Choroid plexus epithelial cell (primary cell): ENCODE results near the gene GRIK1.

Source experiments
- DNase-seq: peaks from one replicate; pipeline ENCODE4 v3.0.0-alpha.2; 2010; ENCODE audit warnings: low read depth
- H3K4me3 ChIP-seq: 2 replicates; pipeline ENCODE4 v1.5.1; 2011; ENCODE audit warnings: low read depth, mild to moderate bottlenecking, control low read depth, low read length, moderate library complexity
- TF ChIP-seq, protein P1 (sequence below): conservative IDR thresholded peaks from 2 replicates; pipeline ENCODE4 v1.5.1; 2011; ENCODE audit warnings: low read depth, mild to moderate bottlenecking, control low read depth, inconsistent platforms, low read length, moderate library complexity

GRIK1 gene

DNA sequence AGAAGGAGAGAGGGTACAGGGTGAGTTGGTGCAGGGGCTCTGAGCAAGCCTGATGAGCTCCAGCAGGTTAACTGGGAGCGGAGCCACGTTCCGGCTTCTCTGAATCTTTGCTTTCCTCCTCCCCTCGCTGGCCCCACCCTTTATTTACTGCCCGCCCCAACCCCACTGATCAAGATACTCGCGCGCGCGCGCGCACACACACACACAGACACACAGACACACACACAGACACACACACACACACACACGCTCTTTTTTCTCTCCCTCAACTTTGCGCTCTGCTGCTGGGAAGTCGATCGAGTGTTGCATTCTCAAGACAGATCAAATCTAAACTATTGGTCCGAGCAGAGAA, at the start of gene GRIK1:
TSS of gene GRIK1 (minus strand) at position 73 of the 352 bp plus-strand sequence.
- H3K4me3 ChIP-seq = peak within 1 kb of the TSS; percentile 45
- DNase-seq = peak; percentile 10
- TF ChIP-seq, protein P1, sequence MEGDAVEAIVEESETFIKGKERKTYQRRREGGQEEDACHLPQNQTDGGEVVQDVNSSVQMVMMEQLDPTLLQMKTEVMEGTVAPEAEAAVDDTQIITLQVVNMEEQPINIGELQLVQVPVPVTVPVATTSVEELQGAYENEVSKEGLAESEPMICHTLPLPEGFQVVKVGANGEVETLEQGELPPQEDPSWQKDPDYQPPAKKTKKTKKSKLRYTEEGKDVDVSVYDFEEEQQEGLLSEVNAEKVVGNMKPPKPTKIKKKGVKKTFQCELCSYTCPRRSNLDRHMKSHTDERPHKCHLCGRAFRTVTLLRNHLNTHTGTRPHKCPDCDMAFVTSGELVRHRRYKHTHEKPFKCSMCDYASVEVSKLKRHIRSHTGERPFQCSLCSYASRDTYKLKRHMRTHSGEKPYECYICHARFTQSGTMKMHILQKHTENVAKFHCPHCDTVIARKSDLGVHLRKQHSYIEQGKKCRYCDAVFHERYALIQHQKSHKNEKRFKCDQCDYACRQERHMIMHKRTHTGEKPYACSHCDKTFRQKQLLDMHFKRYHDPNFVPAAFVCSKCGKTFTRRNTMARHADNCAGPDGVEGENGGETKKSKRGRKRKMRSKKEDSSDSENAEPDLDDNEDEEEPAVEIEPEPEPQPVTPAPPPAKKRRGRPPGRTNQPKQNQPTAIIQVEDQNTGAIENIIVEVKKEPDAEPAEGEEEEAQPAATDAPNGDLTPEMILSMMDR = no peak

DNA sequence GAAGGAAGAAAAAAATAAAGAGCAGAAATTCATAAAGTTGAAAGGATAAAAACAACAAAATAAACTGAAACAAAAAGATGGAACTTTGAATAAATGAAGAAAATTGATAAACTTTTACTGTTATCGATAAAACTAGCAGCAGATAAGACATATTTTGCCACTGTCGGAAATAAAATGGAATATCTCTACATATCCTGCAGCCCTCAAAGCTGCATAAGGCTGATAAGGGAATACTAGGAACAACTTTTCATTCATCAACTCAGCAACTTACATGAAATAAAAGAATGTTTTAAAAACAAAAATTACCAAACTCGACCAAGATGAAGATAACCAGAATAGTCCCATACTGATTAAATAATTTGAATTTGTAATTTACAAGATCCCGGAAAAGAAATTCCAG, 48.0 kb upstream of the GRIK1 start:
- no peak for DNase-seq
- TF ChIP-seq, protein P1 = no peak
- H3K4me3 ChIP-seq = no peak overlapping the region

DNA sequence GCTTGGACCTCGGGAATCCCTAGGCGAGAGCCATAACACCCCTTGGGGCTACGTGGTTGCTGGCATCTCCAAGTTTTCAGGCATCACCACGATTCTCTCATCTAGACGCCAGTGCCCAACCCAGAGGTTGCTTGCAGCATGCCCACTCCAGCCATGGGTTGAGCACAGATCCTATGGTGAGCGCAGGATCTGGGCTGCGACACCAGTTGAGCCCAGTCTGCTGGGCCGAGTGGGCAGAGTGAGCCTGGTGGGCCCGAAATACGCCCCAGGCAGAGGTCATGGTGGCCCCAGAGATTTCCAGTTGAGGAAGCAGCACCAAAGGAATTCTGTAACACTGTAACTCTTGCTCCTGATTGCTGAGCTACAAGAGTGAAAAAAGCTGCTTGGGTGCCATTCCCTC, 46.1 kb upstream of the GRIK1 start:
- TF ChIP-seq, protein P1 = no peak
- H3K4me3 ChIP-seq = no peak overlapping the region
- DNase-seq = no peak

GRCh38 chr21:29979043-29979442, 39.2 kb upstream of the GRIK1 start:
- TF ChIP-seq, protein P1 = no peak
- H3K4me3 ChIP-seq = no peak overlapping the region
- DNase-seq = no peak

GRCh38 chr21:29975776-29976175, 36.0 kb upstream of the GRIK1 start:
- no peak for DNase-seq
- H3K4me3 ChIP-seq = no peak overlapping the region
- TF ChIP-seq, protein P1 = no peak

- TF ChIP-seq, protein P1 = no peak
Measured at GRCh38 chr21:29973258-29973657, 33.5 kb upstream of the GRIK1 start.

GRCh38 chr21:29961291-29962027, 21.7 kb upstream of the GRIK1 start:
- no peak overlapping the region for H3K4me3 ChIP-seq
- DNase-seq = no peak
- TF ChIP-seq, protein P1 = no peak

More at GRCh38 chr21:29973258-29973657, 33.5 kb upstream of the GRIK1 start:
- DNase-seq = no peak
- H3K4me3 ChIP-seq = no peak overlapping the region
